ENCODE measurements around the gene ARMC3. TPM values are rescaled to one million over a fixed set of nuclear protein-coding genes. Genes with fewer than 3 reads are reported as not detected.

The ARMC3 gene
- total RNA-seq, 1 donor from 2014 or later, result 2.2 TPM

DNA sequence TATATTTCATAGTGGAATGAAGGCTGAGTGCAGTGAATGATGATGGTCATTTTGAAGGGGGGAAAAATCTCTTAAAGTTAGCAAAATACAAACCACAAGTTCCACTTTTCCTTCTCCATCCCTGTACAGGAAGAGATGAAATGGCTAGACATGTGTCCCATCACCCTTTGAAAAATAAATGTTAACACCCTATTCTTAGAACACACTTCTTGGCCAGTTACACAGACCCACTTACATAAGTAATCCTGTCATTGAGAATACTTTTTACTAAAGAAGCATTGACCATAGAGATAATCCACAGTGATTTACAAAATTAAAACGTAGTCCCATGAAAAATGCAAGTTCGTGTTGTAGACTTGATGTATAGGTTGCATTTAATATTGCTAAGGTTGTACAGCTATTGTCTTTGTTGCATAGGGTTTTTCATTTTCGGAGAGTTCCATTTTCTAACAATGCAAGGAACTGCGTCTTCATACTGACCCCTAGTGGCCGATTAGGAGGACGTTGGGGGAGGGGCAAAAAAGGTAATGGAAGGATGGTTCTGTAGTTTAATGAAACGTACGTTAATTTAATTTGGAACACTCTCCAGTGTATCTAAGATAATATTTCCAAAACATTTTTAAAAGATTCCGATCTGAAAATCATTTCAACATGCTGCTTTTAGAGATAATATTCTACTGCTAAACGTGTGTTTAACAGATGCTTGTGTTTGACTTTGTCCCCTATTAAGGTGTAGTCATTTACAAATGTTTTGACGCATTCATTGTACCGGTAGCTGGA lies 60.9 kb downstream of the ARMC3 start:
- peak; percentile 70 for DNase-seq (ENCODE audit: low spot score)

DNA sequence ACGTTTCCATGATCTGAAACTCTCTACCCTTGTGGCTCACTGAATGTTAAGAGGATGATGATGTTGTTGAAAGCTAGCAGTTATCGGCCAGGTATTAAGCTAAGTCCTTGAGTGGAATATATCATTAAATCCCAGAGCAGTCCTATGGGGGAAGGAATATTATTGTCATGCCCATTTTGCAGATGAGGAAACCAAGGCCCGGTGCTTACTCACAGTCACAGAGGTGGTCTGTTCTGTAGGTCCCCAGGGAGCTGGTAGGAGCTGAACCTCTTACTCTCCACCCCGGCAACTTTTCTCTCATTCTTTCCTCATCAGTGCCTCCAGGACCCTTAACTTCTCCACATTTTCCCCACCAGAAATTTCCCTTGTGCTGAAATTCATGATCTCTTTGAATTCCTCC lies 62.6 kb downstream of the ARMC3 start:
- no peak for DNase-seq (ENCODE audit: low spot score)

DNA sequence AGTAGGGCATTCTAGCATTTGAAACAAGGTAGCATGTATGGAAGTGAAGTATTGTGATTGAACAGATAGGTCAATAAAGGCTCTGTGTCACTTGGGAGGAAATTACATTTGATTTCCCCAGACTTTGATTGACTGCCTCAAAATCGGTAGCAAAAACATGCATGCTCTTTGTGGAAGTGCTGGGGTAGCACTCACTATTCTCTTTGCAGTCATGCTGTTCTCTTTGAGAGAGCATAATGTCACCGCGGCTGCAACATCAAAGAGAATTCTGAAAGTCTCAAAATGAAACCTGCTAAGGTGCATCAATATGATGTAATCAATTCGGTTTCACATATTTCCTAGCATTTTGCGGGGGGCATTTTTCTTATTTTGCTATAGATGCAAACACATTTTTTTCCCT lies 64.2 kb downstream of the ARMC3 start:
- DNase-seq (ENCODE audit: low spot score), result no peak

DNA sequence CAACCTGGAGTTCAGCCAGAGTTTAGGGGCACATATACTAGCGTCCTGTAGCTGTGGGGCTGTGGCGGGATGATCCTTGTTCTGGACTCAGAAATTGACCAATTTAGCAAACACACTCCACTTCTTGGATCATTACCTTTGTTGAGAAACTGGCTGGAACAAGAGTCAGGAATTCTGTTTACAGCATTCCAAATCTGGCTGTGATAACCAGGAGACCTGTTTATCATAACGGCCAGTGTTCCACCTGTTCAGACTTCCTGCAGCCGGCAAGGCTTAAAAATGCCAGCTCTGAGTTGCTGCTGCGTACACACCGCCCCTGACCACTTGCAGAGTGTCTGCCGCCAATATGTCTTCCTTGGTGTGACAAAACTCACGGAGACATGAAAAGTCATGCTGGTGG lies 64.8 kb downstream of the ARMC3 start:
- DNase-seq (ENCODE audit: low spot score), result no peak

DNA sequence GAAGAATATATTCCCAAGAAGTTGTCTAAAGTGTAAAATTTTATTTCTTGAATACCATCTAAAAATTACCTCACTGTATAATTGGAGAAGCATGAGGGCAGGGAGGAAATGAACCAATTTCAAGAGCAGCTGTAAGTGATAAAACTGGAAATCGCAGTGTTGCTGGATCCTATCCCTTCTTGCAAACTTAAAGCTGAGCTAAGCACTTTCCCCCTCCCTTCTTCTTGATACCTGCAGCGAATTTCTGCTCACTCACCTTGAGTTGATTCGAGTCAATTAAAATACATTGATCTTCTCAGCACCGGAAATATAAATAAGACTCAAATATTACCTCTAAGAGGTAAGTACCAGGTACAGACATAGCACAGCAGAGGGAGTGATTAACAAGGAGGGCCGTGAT lies 65.5 kb downstream of the ARMC3 start:
- no peak for DNase-seq (ENCODE audit: low spot score)

DNA sequence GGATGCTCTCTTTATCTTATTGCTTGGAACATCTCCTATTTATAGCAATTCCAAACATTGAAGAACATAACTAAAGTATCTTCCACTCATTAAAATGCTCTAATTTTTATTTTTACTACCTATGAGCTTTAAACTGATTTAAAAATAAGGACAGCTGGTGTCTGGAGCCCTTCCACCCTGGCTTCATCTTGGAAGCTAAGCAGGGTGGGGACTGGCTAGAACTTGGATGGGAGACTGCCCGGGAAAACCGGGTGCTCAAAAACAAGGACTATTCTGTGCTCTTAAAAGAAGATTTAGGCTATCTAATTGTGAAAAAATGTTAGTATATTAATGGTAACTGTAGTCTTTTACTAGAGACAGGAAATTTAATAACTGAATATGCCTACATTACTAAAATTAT lies 69.2 kb downstream of the ARMC3 start:
- DNase-seq (ENCODE audit: low spot score), result no peak

DNA sequence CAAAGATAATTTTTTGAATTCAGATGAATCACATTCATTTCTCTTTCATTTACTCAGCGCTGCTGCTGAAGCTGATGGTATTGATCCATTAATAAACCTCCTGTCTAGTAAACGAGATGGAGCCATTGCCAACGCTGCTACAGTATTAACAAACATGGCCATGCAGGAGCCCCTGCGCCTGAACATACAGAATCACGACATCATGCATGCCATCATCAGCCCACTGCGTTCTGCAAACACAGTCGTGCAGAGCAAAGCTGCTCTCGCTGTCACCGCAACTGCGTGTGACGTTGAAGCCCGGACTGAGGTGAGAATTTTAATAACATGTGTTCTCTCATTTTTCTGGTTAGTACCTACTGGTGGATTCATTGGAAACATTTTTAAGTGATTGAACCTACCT lies 70.2 kb downstream of the ARMC3 start:
- no peak for DNase-seq (ENCODE audit: low spot score)

DNA sequence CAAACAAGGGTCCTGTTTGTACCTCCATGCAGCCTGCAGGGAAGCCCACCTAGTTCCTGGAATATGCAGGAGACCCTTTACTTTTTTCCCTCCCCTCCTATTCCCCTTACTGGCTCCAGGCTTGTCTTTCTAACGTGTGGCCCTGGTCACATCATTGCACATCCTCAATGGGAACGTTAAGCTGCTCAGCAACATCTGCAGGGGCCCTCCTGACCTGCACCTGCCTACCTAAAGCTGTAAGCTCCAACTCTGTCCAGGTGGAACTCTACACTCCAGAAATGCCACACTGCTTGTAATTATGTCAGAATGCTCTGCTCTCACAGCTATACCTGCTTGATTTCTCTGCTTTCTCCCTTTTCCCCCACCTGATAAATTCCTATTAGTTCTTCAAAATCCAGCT lies 72.1 kb downstream of the ARMC3 start:
- no peak for DNase-seq (ENCODE audit: low spot score)

DNA sequence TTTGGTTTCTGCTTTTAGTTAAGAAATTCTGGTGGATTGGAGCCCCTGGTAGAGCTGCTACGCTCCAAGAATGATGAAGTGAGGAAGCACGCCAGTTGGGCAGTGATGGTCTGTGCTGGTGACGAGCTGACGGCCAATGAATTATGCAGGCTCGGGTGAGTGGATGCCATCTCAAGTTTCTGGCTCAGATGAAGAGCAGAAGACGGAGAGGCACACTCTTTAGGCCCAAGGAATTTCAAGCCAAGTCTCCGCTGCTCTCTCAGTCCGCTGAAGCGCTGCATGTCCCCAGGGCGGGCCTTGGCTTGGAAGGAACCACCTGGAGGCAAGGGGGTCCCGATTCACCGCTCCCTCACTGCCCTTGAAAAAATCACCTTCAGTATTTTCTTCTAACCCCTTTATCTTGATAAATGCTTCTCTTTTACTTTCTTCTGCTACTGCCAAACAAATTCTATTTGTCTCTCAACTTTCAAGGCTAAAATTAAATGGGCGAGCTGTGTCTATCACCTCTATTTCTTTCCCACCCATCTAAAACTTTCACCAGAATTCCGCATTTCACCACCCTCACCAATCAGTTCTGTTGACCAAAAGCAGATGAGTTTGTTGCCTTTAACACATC lies 74.2 kb downstream of the ARMC3 start:
- DNase-seq (ENCODE audit: low spot score), result no peak

DNA sequence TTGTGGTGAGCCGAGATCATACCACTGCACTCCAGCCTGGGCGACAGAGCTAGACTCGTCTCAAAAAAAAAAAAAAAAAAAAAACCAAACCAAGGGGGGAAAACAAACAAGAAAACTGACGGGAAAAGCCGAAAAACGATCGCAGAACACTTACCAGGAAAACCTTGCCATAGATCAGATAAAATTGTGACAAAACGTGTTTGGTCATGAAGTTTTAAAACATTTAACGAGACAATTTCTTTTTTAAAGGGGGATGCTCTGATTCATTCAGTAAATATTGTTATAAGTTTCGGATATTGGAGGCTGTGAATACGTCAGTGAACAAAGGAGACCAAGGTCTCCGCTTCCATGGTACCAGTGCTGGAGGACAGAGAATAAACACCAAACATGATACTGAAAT lies 77.3 kb downstream of the ARMC3 start:
- no peak for DNase-seq (ENCODE audit: low spot score)

DNA sequence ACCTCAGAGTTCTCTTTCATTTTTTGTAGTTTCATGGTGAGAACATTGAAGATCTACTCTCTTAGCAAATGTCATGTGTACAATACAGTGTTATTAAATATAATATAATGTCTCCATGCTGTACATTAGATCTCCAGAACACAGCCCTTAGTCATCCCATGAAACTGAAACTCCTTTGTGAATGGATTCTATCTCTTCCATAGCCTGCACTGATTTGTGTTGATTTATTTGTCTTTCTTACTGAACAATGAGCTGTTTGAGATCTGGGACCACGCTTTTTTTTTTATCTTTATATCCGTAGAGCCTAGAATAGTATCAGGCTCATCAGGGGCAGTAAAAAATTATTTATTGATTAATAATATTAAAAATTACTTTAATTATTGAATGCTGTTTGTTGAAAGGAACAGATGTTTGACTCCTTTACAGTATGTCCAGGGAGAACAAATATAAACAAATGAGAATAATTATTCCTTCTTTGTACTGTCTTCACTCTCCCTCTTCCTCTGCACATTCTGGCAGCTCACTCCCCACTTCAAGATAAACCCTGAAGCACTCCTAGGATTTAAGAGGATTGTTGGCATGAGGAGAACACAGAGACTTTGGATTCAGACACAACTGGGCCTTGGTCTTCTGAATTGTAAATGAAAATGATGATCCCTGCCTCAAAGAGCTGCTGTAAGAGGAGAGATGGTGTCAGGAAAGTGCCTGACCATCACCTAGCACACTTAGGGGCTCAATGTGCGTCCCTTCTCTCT lies 85.9 kb downstream of the ARMC3 start:
- no peak for DNase-seq (ENCODE audit: low spot score)

DNA sequence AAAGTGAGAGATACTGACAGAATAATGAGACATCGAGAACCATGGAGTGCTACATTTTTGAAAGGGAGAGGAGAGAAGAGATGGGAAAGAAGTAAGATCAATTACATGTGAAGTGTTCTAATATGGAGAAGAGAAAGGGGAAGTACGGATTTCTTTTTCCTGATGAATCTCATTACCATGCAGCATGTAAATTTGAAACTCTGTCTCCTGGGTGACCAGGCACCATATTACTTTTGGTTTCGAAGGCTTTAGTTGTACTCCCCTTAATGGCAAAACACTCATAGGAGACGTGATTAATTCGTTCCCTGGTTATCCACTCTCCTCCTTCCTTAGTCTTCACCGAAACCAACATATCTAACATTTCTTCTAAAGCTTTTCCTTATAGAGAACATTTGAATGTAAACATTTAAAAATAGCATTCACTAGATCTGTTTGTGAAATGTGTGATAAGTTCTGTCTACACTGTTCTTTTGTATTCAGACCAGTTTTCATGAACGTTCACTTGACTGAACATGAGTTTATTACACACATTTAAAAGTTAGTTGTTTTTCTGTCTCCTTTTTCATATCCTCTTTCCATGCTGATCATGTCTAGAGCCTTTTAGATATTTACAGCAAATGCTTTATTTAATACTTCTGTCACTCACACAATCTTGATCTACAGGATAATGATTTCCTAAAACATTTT lies 87.3 kb downstream of the ARMC3 start:
- DNase-seq (ENCODE audit: low spot score), result no peak

DNA sequence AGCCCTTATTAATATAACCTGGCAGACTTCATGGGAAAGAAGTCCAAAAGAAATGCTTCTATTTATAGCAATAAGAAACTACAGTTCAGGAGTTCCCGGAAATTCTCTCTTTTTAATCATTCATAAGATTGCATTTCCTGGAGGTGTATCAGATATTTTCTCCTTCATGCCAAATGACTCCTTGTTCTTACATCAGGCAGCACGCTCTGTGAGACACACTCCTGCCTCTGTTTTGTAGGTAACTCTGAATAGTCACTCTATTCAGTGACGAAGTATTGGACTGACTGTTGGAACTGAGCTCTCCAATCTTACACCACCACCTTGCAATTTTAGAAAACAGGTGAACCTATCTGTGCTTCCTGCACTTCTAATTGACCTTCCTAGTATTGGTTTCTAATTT lies 88.8 kb downstream of the ARMC3 start:
- no peak for DNase-seq (ENCODE audit: low spot score)

DNA sequence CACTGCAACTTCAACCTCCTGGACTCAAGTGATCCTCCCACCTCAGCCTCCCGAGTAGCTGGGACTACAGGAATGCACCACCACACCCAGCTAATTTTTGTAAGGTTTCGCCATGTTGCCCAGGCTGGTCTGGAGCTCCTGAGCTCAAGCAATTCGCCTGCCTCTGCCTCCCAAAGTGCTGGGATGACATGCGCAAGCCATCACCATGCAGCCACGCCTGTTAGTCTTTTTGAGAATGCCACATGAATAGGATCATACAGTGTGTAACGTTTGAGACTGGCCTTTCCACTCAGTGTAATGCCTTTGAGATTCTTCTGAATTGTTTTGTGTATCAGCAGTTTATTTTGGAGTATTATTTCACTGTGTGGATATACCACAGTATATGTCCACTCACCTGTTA lies 91.8 kb downstream of the ARMC3 start:
- DNase-seq (ENCODE audit: low spot score), result no peak

DNA sequence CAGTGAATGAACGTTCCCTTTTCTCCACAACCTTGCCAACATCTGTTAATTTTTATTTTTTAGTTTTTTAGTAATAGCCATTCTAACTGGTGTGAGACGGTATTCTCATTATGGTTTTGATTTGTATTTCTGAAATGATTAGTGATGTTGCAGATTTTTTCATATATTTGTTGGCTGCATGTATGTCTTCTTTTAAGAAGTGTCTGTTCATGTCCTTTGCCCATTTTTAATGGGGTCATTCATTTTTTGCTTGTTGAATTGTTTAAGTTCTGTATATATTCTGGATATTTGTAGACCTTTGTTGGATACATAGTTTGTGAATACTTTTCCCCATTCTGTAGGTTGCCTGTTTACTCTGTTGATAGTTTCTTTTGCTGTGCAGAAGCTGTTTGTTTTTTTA lies 93.6 kb downstream of the ARMC3 start:
- no peak for DNase-seq (ENCODE audit: low spot score)

DNA sequence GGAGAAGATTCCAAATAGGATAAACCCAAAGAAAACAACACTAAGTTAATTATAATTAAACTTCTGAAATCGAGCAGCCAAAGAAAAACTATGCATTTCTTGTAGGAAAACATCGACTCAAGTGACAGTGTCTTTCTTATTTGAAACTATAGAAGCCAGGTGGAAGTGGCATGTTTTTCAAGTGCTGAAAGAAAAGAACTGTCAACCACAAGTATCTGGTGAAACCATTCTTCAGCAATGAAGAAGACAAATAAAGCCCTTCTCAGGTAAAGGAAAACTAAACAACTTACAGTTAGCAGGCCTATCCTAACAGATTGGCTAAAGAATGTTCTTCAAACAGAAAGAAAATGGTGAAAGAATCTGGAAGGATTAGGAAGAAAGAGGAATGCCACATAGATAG lies 96.1 kb downstream of the ARMC3 start:
- DNase-seq (ENCODE audit: low spot score), result no peak

DNA sequence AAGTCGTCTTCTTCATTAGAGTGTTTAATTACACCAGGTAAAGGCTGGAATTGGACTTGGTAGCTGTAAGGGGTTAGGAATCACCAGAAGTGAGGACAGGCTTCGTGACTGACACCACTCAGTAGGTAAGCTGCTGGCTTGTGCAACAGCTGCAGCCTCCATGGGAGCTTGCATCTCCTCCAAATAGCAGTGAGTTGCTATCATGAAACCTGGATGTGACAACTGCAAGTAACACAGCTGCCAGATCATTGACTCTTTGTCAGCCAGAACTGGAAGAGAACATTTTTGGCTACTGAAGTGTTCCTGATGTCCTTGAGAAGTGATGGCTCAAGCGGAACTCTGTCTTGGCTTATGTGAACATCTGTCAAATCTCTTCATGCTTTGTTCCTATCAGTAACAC lies 103.5 kb downstream of the ARMC3 start:
- no peak for DNase-seq (ENCODE audit: low spot score)

DNA sequence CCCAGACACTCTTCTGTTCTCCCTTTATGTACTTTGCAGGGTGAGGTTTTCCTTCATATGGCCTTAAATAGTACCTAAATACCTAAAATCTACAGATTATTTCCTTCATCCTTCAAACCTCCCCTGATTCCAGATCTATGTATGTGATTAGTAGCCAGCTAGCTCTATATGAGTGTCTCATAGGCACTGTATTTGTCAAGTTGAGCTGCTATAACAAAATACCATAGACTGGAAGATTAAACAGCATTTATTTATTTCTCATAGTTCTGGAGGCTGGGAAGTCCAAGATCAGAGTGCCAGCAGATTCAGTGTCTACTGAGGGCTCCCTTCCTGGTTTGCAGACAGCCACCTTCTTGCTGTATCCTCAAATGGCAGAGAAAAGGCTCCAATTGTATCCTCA lies 106.9 kb downstream of the ARMC3 start:
- DNase-seq (ENCODE audit: low spot score), result no peak

DNA sequence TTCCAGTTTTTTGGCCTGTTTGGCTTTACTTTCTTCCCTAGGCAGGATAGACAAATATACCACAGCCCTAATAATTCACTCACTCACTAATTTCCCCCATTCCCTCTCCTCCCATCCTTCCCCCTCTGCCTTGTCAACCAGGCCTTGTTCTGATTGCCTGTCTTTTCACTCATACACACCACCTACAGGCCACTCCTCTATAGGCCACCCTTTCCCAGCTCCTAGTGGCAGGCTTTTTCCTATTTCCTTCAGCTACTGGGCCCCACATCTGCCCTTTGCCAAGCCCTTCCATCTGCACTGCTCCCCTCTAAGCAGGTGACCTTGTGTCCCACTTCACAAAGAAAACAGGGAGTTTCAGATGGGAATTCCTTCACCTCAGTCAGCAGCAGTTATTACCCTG lies 107.7 kb downstream of the ARMC3 start:
- no peak for DNase-seq (ENCODE audit: low spot score)

DNA sequence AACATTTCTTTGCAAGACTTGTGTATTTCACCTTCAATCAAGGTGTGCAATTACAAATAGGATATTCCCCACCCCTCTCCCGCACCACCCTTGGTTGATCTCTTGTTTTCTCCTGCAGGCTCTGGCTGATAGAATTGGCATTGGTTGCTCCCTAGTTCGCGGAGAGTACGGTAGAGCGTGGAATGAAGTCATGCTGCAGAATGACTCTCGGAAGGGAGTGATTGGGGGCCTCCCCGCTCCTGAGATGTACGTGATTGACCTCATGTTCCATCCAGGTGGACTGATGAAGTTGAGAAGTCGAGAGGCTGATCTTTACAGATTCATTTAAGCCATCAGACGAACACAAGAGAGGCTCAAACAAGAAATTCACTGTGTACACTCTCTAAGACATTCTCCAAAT lies 109.3 kb downstream of the ARMC3 start:
- no peak for DNase-seq (ENCODE audit: low spot score)

DNA sequence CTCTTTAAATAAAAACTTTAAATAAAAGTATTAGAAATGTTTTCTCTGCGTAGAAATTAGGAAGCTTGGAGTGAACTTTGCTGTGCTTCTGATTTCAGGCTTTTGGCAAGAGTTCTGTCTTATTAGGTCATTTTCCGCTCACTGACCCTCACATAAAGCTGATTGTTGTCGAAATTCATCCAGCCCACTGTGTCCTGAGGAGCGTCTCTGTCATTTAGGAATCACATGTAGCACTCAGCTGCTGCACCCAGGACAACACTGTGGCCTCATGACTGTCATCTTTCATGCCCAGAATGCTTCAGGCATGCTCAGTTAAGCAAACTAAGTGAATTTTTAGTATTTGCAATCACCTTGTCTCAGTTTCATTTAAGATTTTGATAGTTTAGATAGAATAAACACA lies 109.7 kb downstream of the ARMC3 start:
- no peak for DNase-seq (ENCODE audit: low spot score)

DNA sequence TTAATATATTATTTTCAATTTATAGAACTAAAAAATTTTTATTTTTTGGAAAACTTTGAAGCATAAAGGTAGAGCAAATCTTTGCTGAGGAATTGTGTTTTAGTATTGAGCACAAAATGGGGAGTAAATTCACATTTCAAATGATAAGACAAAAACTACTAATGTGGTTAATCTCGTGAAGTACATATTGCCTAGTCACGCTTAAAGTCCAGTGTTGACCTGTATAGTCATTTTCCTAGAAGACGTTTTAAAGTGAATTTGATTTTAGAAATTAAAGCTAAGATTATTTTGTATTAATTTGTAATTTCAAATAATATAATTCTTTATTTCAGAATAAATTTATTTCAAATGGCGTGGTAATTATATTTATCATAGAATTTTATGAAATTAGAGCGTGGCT lies 110.3 kb downstream of the ARMC3 start:
- no peak for DNase-seq (ENCODE audit: low spot score)

Data from umbilical cord (tissue), 2 donors.